GM12878 (cell line): ENCODE measurements around the gene PDE7B. TPM values are rescaled to one million over a fixed set of nuclear protein-coding genes. Genes with fewer than 3 reads are reported as not detected.

Experiments used
- CBFB ChIP-seq: IDR thresholded peaks from 2 replicates; pipeline ENCODE4 v1.6.1; 2016; ENCODE audit warnings: antibody characterized with exemption, low read depth
- CUX1 ChIP-seq: IDR thresholded peaks from 2 replicates; pipeline ENCODE4 v1.6.1; 2012; ENCODE audit warnings: improper control_type of control experiment, low read depth, low read length; ENCODE audit not compliant: insufficient replicate concordance
- IKZF2 ChIP-seq, 2 experiments: fragments of 450-650 bp; IDR thresholded peaks; 2 replicates each; pipeline ENCODE4 v1.6.1; 2017; ENCODE audit warnings: mild to moderate bottlenecking in 2 of 2, moderate library complexity in 2 of 2
- JUNB ChIP-seq: IDR thresholded peaks from 2 replicates; pipeline ENCODE4 v1.6.1; 2016; ENCODE audit warnings: antibody characterized with exemption, mild to moderate bottlenecking
- MXI1 ChIP-seq: fragments of 150-350 bp; IDR thresholded peaks from 2 replicates; pipeline ENCODE4 v1.6.1; 2011; ENCODE audit warnings: low read depth, mild to moderate bottlenecking, inconsistent platforms, low read length, improper control_type of control experiment
- PAX8 ChIP-seq: fragments of 450-650 bp; IDR thresholded peaks from 2 replicates; pipeline ENCODE4 v1.6.1; 2017; ENCODE audit warnings: mild to moderate bottlenecking, moderate library complexity
- PKNOX1 ChIP-seq: fragments of 450-650 bp; IDR thresholded peaks from 2 replicates; pipeline ENCODE4 v1.6.1; 2016; ENCODE audit warnings: mild to moderate bottlenecking
- PML ChIP-seq: IDR thresholded peaks from 2 replicates; pipeline ENCODE4 v1.6.1; 2012; ENCODE audit warnings: low read length, inconsistent platforms
- RCOR1 ChIP-seq: conservative IDR thresholded peaks from 2 replicates; pipeline ENCODE4 v1.6.1; 2012; ENCODE audit warnings: low read depth, low read length, improper control_type of control experiment
- ZNF592 ChIP-seq: fragments of 450-650 bp; IDR thresholded peaks from 2 replicates; pipeline ENCODE4 v1.6.1; 2017; ENCODE audit warnings: mild to moderate bottlenecking, moderate library complexity
- polyA plus RNA-seq, 11 experiments: library from polyadenylated mRNA; depleted of rRNA in 4 of 11; unstranded in 6 of 11; stranded (reverse) in 5 of 11; fragments of >200 nt; fragmentation: Nextera tagmentation in 4 of 11; fragmentation: Illumina TruSeq in 1 of 11; extraction: Ambion mirVana in 4 of 11; extraction: Trizol in 1 of 11; gene quantifications; 1 replicate in 1 of 11; 2 replicates in 10 of 11; pipeline versions ENCODE4 v1.2.1 to v1.2.3, GENCODE V29; 2011 to 2016; ENCODE audit warnings: inconsistent platforms in 2 of 11, missing spikeins in 2 of 11, low read depth in 1 of 11
- total RNA-seq, 4 experiments: library from RNA; depleted of rRNA in 3 of 4; stranded (reverse); fragments of >200 nt in 3 of 4; fragmentation: Illumina TruSeq in 1 of 4; extraction: Trizol in 1 of 4; gene quantifications; 2 replicates each; pipeline versions ENCODE4 v1.2.1 to v1.2.3, GENCODE V29; 2013 to 2021

The PDE7B gene
- total and polyA plus RNA-seq, 10 of the 15 experiments (the other 5 are each of a cell fraction or from before 2014, with no cell fraction given), result not detected

- TF ChIP-seq IKZF2 (IDR thresholded peaks at IDR 0.05) (no peak), PML (no peak), RCOR1 (no peak), CBFB (no peak), PAX8 (no peak), PKNOX1 (no peak), JUNB (no peak), MXI1 (no peak), ZNF592 (no peak), CUX1 (no peak)
- TF ChIP-seq, all 136 proteins: peak for 0
Measured at GRCh38 chr6:136123468-136123867, 272.0 kb downstream of the PDE7B start (continued).
